HUDEP-2 (cell line): ENCODE data around the gene POT1.

ENCODE experiments used
- DNase-seq, 76 experiments: peaks; one replicate each; lab custom pipeline; 2025; ENCODE audit not compliant: unreplicated experiment in 76 of 76; lab: John Stamatoyannopoulos, UW

POT1 gene

GRCh38 chr7:124775422-124775821 is 154.2 kb downstream of the POT1 start:
- no peak for DNase-seq

DNA sequence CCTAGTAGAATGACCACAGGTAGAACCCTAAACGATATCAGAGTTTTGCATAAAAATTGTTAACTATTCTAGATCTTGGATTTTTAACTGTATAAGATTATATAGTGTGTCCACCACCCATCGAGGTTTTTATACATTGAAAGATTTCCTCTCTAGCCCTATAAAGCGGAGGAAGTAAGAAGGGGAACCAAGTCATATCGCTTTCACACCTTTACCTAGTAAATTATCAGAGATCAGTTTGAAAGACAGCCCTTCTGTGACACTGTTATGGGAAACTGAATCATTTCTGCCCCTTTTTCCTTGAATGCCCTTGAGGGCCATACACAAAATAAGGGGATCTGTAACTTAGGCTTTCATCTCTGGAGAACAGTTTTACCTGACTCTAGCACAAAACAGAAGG is 155.7 kb downstream of the POT1 start:
- DNase-seq, result no peak

DNA sequence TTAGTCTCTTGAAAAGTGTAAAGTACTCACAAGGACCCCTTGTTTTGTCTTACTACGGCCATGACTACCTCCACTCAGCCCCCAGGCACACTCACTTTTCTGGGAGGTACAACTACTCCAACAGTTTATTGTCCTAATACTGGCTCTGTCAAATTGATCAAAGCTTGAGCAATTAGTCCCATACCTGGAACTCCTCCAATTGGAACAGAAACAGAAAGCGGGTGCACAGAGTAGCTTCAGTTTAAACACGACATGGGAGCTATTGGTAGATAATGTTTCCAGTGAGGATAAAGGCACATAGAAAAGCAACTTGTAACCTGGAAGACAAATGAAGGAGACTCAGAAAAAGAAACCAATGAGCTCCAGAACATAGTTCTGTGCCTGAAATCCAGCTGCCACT is 156.3 kb downstream of the POT1 start:
- DNase-seq, result no peak
